Measurements from ENCODE around the gene PODN.

- no peak for TF ChIP-seq CTCF (IDR thresholded peaks at IDR 0.05)
- TF ChIP-seq POLR2A (IDR thresholded peaks at IDR 0.05) = no peak
Observed at GRCh38 chr1:53112861-53113260, 50.8 kb downstream of the PODN start.

Measured in body of pancreas (tissue), 4 donors.